Peyer's patch (tissue), 4 donors: ENCODE data around the gene CNKSR3. TPM values are rescaled to one million over a fixed set of nuclear protein-coding genes. Genes with fewer than 3 reads are reported as not detected.

Source experiments
- DNase-seq, 3 donors: peaks; one replicate each; pipeline ENCODE4 v3.0.0-alpha.2; 2017 to 2019
- H3K27ac ChIP-seq, 4 donors: fragments of 200-600 bp; sonication (generic); one replicate each; pipeline ENCODE4 v1.5.1; 2016 to 2019
- H3K27me3 ChIP-seq, 2 donors: fragments of 200-600 bp; sonication (generic); one replicate each; pipeline ENCODE4 v1.5.1; 2019
- H3K36me3 ChIP-seq, 3 donors: fragments of 200-600 bp; sonication (generic); one replicate each; pipeline ENCODE4 v1.5.1; 2016 to 2019
- H3K4me1 ChIP-seq, 4 donors: fragments of 200-600 bp; sonication (generic); one replicate each; pipeline ENCODE4 v1.5.1; 2016 to 2019
- H3K4me3 ChIP-seq, 4 donors: fragments of 200-600 bp; sonication (generic); 1 replicate in 3 of 4; 2 replicates in 1 of 4; pipeline ENCODE4 v1.5.1; 2016 to 2019; ENCODE audit warnings: mild to moderate bottlenecking in 1 of 4
- H3K9me3 ChIP-seq, 4 donors: fragments of 200-600 bp; sonication (generic); one replicate each; pipeline ENCODE4 v1.5.1; 2016 to 2019; ENCODE audit warnings: mild to moderate bottlenecking in 1 of 4
- CTCF ChIP-seq, 6 experiments: fragments of 450-650 bp in 4 of 6; fragments of 200-600 bp in 2 of 6; sonication (generic) in 1 of 6; IDR thresholded peaks; one replicate each; pipeline ENCODE4 v1.5.1; 2017 to 2019; ENCODE audit warnings: antibody characterized with exemption in 6 of 6, mild to moderate bottlenecking in 3 of 6, moderate library complexity in 1 of 6
- POLR2A ChIP-seq, 2 donors: fragments of 450-650 bp; IDR thresholded peaks; one replicate each; pipeline ENCODE4 v1.5.1; 2017; ENCODE audit warnings: antibody characterized with exemption in 2 of 2, mild to moderate bottlenecking in 2 of 2, moderate library complexity in 2 of 2
- total RNA-seq, 4 donors: library from RNA; depleted of rRNA; stranded (reverse); fragments of >200 nt; gene quantifications; one replicate each; pipeline ENCODE4 v1.1.0, GENCODE V29; 2016

Gene CNKSR3
- total RNA-seq, 4 donors from 2014 or later = 29.6 to 34.5 (median 30.1) TPM

GRCh38 chr6:154528310-154528915, 17.9 kb upstream of the CNKSR3 start:
- Histone ChIP-seq H3K36me3 (no peaks in the 10 kb centered on the region), H3K9me3 (no peaks in the 10 kb centered on the region), H3K4me1 (peaks cover 0 to 3% (median 1%) of the 10 kb centered on the region in 4 donors), H3K27ac (peak overlapping the region in 2 of 4 donors; percentile 54 to 81), H3K27me3 (no peaks in the 10 kb centered on the region), H3K4me3 (peak overlapping the region in 2 of 4 donors; percentile 34 to 35)
- peak in 2 of 3 donors; percentile 64 to 76 for DNase-seq
- peak; percentile 27 to 47 for TF ChIP-seq POLR2A (IDR thresholded peaks at IDR 0.05)
- TF ChIP-seq CTCF (IDR thresholded peaks at IDR 0.05) = no peak

- peak overlapping the region in 2 of 4 donors; percentile 34 to 35 for H3K4me3 ChIP-seq
- peaks cover 0 to 3% (median 1%) of the 10 kb centered on the region in 4 donors for H3K4me1 ChIP-seq
- H3K36me3 ChIP-seq = no peaks in the 10 kb centered on the region
- no peak for DNase-seq
- TF ChIP-seq POLR2A (IDR thresholded peaks at IDR 0.05) = no peak
- no peak for TF ChIP-seq CTCF (IDR thresholded peaks at IDR 0.05)
- no peaks in the 10 kb centered on the region for H3K27me3 ChIP-seq
- H3K9me3 ChIP-seq = no peaks in the 10 kb centered on the region
- H3K27ac ChIP-seq = peak overlapping the region in 1 of 4 donors; percentile 54
Observed at GRCh38 chr6:154526996-154527395, 16.5 kb upstream of the CNKSR3 start.

GRCh38 chr6:154522576-154522975, 12.1 kb upstream of the CNKSR3 start:
- TF ChIP-seq POLR2A (IDR thresholded peaks at IDR 0.05) (no peak), CTCF (IDR thresholded peaks at IDR 0.05) (no peak)
- no peak for DNase-seq
- H3K27me3 ChIP-seq = no peaks in the 10 kb centered on the region
- no peak overlapping the region for H3K27ac ChIP-seq
- H3K9me3 ChIP-seq = no peaks in the 10 kb centered on the region
- H3K4me1 ChIP-seq = no peaks in the 10 kb centered on the region
- H3K36me3 ChIP-seq = no peaks in the 10 kb centered on the region
- no peak overlapping the region for H3K4me3 ChIP-seq

- TF ChIP-seq CTCF (IDR thresholded peaks at IDR 0.05) (no peak), POLR2A (IDR thresholded peaks at IDR 0.05) (no peak)
- no peaks in the 10 kb centered on the region for H3K9me3 ChIP-seq
- no peak overlapping the region for H3K27ac ChIP-seq
- H3K27me3 ChIP-seq = no peaks in the 10 kb centered on the region
- no peak for DNase-seq
- no peaks in the 10 kb centered on the region for H3K4me1 ChIP-seq
- H3K4me3 ChIP-seq = no peak overlapping the region
- no peaks in the 10 kb centered on the region for H3K36me3 ChIP-seq
Observed at GRCh38 chr6:154521412-154521811, 10.9 kb upstream of the CNKSR3 start.

GRCh38 chr6:154520280-154520679, 9.8 kb upstream of the CNKSR3 start:
- H3K27ac ChIP-seq = no peak overlapping the region
- no peaks in the 10 kb centered on the region for H3K4me1 ChIP-seq
- TF ChIP-seq POLR2A (IDR thresholded peaks at IDR 0.05) (no peak), CTCF (IDR thresholded peaks at IDR 0.05) (no peak)
- H3K9me3 ChIP-seq = no peaks in the 10 kb centered on the region
- H3K4me3 ChIP-seq = no peak overlapping the region
- no peaks in the 10 kb centered on the region for H3K36me3 ChIP-seq
- no peaks in the 10 kb centered on the region for H3K27me3 ChIP-seq
- DNase-seq = no peak
